Measurements from ENCODE around the gene FOXN3. TPM values are rescaled to one million over a fixed set of nuclear protein-coding genes. Genes with fewer than 3 reads are reported as not detected.

FOXN3 gene
- polyA plus RNA-seq, 1 of the 3 experiments (the other 2 are of a cell fraction), result 9.8 TPM

GRCh38 chr14:89202413-89203190 is 214.4 kb downstream of the FOXN3 start:
- H3K27ac ChIP-seq (ENCODE audit: low read depth in 2 of 2, low read length in 1 of 2), result no peak overlapping the region
- no peak for DNase-seq
- POLR2A ChIA-PET, result no interaction called here
- peaks cover 0 to 2% of the 10 kb centered on the region in 2 experiments for H3K36me3 ChIP-seq (replicated peaks in 1 of 2; ENCODE audit: control insufficient read depth in 1 of 2, insufficient read depth in 2 of 2, low read length in 1 of 2)
- no peak overlapping the region for H2AFZ ChIP-seq (ENCODE audit: low read depth)
- no peaks in the 10 kb centered on the region for H3F3A ChIP-seq (replicated peaks; ENCODE audit: insufficient read depth)
- H3K9ac ChIP-seq, result no peak overlapping the region
- H3K9me3 ChIP-seq, result no peaks in the 10 kb centered on the region
- H4K20me1 ChIP-seq (ENCODE audit: insufficient read depth), result no peaks in the 10 kb centered on the region
- 86% methylated on average over 10 of the region's 10 CpGs for WGBS (ENCODE audit: low lambda C conversion rate)
- no peak overlapping the region for H3K4me2 ChIP-seq
- CTCF ChIA-PET, result interaction anchor here (0.9 kb wide), 1 partner anchor 10 kb away, joined by 3 read pairs; no protein-coding TSS in a partner anchor
- TF ChIP-seq SIN3A (IDR thresholded peaks at IDR 0.05; ENCODE audit: borderline replicate concordance, low read depth, low read length), result no peak
- no peak for TF ChIP-seq RXRA (IDR thresholded peaks at IDR 0.05; ENCODE audit: borderline replicate concordance, low read depth)
- TF ChIP-seq PBX3 (IDR thresholded peaks at IDR 0.05), result no peak
- TF ChIP-seq USF1 (IDR thresholded peaks at IDR 0.05; ENCODE audit: borderline replicate concordance, low read depth), result no peak
- TF ChIP-seq ZBTB33 (IDR thresholded peaks at IDR 0.05; ENCODE audit: borderline replicate concordance, low read depth), result no peak
- no peak for TF ChIP-seq GABPA (IDR thresholded peaks at IDR 0.05; ENCODE audit: low read depth)
- TF ChIP-seq TCF12 (IDR thresholded peaks at IDR 0.05), result no peak
- TF ChIP-seq GATA2 (CRISPR knock-in tag; IDR thresholded peaks at IDR 0.05), result no peak
- no peak for TF ChIP-seq NRF1 (IDR thresholded peaks at IDR 0.05; ENCODE audit: low read depth, low read length)
- no peak for TF ChIP-seq REST (IDR thresholded peaks at IDR 0.05; ENCODE audit: low read depth, low read length)
- TF ChIP-seq POLR2AphosphoS5 (IDR thresholded peaks at IDR 0.05; ENCODE audit: low read depth, low read length), result no peak
- no peak for TF ChIP-seq NFIC (IDR thresholded peaks at IDR 0.05; ENCODE audit: borderline replicate concordance)
- no peak for TF ChIP-seq IRF3 (IDR thresholded peaks at IDR 0.05; ENCODE audit: low read depth, low read length)
- TF ChIP-seq ELF1 (IDR thresholded peaks at IDR 0.05), result no peak
- peaks cover 0 to 13% of the 10 kb centered on the region in 2 experiments; a peak in 1 of 4 replicates for H3K4me1 ChIP-seq (ENCODE audit: control insufficient read depth in 1 of 2, insufficient read depth in 2 of 2, low read depth in 1 of 2, low read length in 1 of 2)
- H3K4me3 ChIP-seq (ENCODE audit: low read depth in 2 of 2, low read length in 1 of 2), result no peak overlapping the region
- no peaks in the 10 kb centered on the region for H3K9me2 ChIP-seq
- H3K27me3 ChIP-seq (ENCODE audit: insufficient read depth), result no peaks in the 10 kb centered on the region
- no peaks in the 10 kb centered on the region for H3K79me2 ChIP-seq (ENCODE audit: insufficient read depth)

Data from SK-N-SH (cell line).